SK-N-SH treated with all-trans-retinoic acid at 6 μM for 48 hours (cell line): ENCODE data around the gene PDCD1.
"Not testable (repeated sequence)": the region's sequence is repeated elsewhere in the genome, so short reads cannot be mapped to it uniquely, and the experiment has no call there.

ENCODE experiments used
- ATAC-seq: fragments of 200-7000 bp; cut with Tn5 transposase; 3 replicates; pipeline ENCODE4 v1.9.1; 2020; ENCODE audit warnings: mild to moderate bottlenecking, moderate library complexity
- ARNTL ChIP-seq: fragments of 450-650 bp; formaldehyde crosslinking; IDR thresholded peaks from 2 replicates; pipeline ENCODE4 v1.5.0; 2020; ENCODE audit warnings: low read depth, mild to moderate bottlenecking, moderate library complexity, borderline replicate concordance
- CREB5 ChIP-seq: fragments of 250-450 bp; sonication (Bioruptor Pico); IDR thresholded peaks from 2 replicates; pipeline ENCODE4 v1.5.1; 2020; ENCODE audit warnings: low read depth, mild to moderate bottlenecking, moderate library complexity
- ESRRG ChIP-seq: fragments of 250-450 bp; sonication (Bioruptor Pico); IDR thresholded peaks from 2 replicates; pipeline ENCODE4 v1.6.1; 2021; ENCODE audit warnings: mild to moderate bottlenecking
- GLIS3 ChIP-seq: fragments of 250-450 bp; sonication (Bioruptor Pico); IDR thresholded peaks from 2 replicates; pipeline ENCODE4 v1.5.0; 2020; ENCODE audit warnings: mild to moderate bottlenecking, moderate library complexity
- ISL1 ChIP-seq: fragments of 250-450 bp; sonication (Bioruptor Pico); IDR thresholded peaks from 2 replicates; pipeline ENCODE4 v2.1.2; 2022; ENCODE audit warnings: mild to moderate bottlenecking, moderate library complexity
- POU6F1 ChIP-seq: fragments of 250-450 bp; sonication (Bioruptor Pico); IDR thresholded peaks from 2 replicates; pipeline ENCODE4 v1.8.0; 2021; ENCODE audit warnings: low read depth, mild to moderate bottlenecking, moderate library complexity, borderline replicate concordance
- PPARA ChIP-seq: fragments of 250-450 bp; sonication (Bioruptor Pico); IDR thresholded peaks from 2 replicates; pipeline ENCODE4 v1.5.0; 2020; ENCODE audit warnings: mild to moderate bottlenecking, borderline replicate concordance
- RARB ChIP-seq: fragments of 250-450 bp; sonication (Bioruptor Pico); IDR thresholded peaks from 2 replicates; pipeline ENCODE4 v1.8.0; 2021; ENCODE audit warnings: mild to moderate bottlenecking, moderate library complexity
- SNAI2 ChIP-seq: fragments of 250-450 bp; sonication (Bioruptor Pico); IDR thresholded peaks from 2 replicates; pipeline ENCODE4 v1.5.0; 2020; ENCODE audit warnings: mild to moderate bottlenecking, moderate library complexity
- TCF4 ChIP-seq: fragments of 250-450 bp; sonication (Bioruptor Pico); IDR thresholded peaks from 2 replicates; pipeline ENCODE4 v1.8.0; 2021; ENCODE audit warnings: mild to moderate bottlenecking, moderate library complexity, borderline replicate concordance
- TOX ChIP-seq: fragments of 250-450 bp; sonication (Bioruptor Pico); IDR thresholded peaks from 2 replicates; pipeline ENCODE4 v1.8.0; 2021; ENCODE audit warnings: mild to moderate bottlenecking, moderate library complexity, borderline replicate concordance
- TSHZ2 ChIP-seq: fragments of 250-450 bp; sonication (Bioruptor Pico); IDR thresholded peaks from 2 replicates; pipeline ENCODE4 v1.5.0; 2020; ENCODE audit warnings: mild to moderate bottlenecking, moderate library complexity
- ZFP3 ChIP-seq: fragments of 250-450 bp; sonication (Bioruptor Pico); IDR thresholded peaks from 2 replicates; pipeline ENCODE4 v1.5.0; 2020; ENCODE audit warnings: mild to moderate bottlenecking, moderate library complexity
- ZFP30 ChIP-seq: fragments of 450-650 bp; formaldehyde crosslinking; IDR thresholded peaks from 2 replicates; pipeline ENCODE4 v1.5.0; 2022; ENCODE audit warnings: mild to moderate bottlenecking, moderate library complexity
- ZNF70 ChIP-seq: fragments of 450-650 bp; formaldehyde crosslinking; IDR thresholded peaks from 2 replicates; pipeline ENCODE4 v1.5.0; 2020; ENCODE audit warnings: mild to moderate bottlenecking, moderate library complexity
- ZNF8 ChIP-seq: fragments of 450-650 bp; formaldehyde crosslinking; IDR thresholded peaks from 2 replicates; pipeline ENCODE4 v1.5.0; 2020; ENCODE audit warnings: mild to moderate bottlenecking, moderate library complexity
- TF ChIP-seq, protein P1 (sequence below): fragments of 250-450 bp; sonication (Bioruptor Pico); IDR thresholded peaks from 2 replicates; pipeline ENCODE4 v1.8.0; 2020; ENCODE audit warnings: mild to moderate bottlenecking, moderate library complexity, borderline replicate concordance

Gene PDCD1

DNA sequence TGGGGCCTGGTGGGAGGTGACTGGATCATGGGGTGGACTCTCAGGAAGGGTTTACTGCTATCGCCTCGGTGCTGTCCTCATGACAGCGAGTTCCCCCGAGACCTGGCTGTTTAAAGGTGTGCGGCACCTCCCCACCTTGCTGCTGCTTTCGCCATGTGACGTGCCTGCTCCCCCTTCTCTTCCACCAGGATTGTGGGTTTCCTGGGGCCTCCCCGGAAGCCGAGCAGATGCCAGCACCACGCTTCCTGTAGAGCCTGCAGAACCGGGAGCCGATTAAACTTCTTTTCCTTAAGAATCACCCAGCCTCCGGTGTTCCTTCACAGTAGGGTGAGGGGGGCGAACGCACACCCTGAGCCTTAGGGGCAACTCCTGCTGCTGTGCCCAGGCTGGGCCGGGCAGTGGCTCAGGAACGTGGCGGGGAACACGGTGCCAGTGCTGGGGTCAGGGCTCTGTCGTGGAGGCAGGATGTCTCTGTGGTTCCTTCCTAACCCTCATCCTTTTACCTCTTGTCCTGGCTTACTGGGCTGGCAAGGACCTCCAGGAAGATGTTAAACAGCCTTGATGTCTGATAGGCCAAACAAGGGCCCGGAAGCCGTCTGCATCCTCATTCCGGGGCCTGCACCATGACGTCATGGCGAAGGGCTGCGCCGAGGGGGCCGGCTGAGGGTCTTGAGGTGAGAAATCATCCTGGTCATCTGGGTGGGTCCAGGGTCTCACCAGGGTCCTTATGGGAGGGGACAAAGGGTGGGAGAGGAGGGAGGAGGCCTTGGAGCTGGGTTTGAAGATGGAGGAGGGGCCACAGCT is 37.0 kb downstream of the PDCD1 start (continued):
- TF ChIP-seq TSHZ2 (CRISPR knock-in tag): no peak
- TF ChIP-seq ZNF70 (CRISPR knock-in tag): no peak
- no peak for TF ChIP-seq ESRRG (CRISPR knock-in tag)
- no peak for TF ChIP-seq POU6F1
- no peak for TF ChIP-seq PPARA (CRISPR knock-in tag)
- TF ChIP-seq ZFP3 (CRISPR knock-in tag): no peak
- no peak for TF ChIP-seq ZFP30 (CRISPR knock-in tag)
- no peak for TF ChIP-seq TCF4 (CRISPR knock-in tag)
- no peak for TF ChIP-seq GLIS3 (CRISPR knock-in tag)
- TF ChIP-seq, all 23 proteins: peak for 0

- TF ChIP-seq GLIS3 (CRISPR knock-in tag) (no peak), ZFP3 (CRISPR knock-in tag) (no peak)
- TF ChIP-seq, protein P1, sequence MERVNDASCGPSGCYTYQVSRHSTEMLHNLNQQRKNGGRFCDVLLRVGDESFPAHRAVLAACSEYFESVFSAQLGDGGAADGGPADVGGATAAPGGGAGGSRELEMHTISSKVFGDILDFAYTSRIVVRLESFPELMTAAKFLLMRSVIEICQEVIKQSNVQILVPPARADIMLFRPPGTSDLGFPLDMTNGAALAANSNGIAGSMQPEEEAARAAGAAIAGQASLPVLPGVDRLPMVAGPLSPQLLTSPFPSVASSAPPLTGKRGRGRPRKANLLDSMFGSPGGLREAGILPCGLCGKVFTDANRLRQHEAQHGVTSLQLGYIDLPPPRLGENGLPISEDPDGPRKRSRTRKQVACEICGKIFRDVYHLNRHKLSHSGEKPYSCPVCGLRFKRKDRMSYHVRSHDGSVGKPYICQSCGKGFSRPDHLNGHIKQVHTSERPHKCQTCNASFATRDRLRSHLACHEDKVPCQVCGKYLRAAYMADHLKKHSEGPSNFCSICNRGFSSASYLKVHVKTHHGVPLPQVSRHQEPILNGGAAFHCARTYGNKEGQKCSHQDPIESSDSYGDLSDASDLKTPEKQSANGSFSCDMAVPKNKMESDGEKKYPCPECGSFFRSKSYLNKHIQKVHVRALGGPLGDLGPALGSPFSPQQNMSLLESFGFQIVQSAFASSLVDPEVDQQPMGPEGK (CRISPR knock-in tag): no peak
- TF ChIP-seq, all 23 proteins: peak for 0
- no peak for ATAC-seq
Measured at GRCh38 chr2:241820625-241821384, 37.9 kb downstream of the PDCD1 start.

DNA sequence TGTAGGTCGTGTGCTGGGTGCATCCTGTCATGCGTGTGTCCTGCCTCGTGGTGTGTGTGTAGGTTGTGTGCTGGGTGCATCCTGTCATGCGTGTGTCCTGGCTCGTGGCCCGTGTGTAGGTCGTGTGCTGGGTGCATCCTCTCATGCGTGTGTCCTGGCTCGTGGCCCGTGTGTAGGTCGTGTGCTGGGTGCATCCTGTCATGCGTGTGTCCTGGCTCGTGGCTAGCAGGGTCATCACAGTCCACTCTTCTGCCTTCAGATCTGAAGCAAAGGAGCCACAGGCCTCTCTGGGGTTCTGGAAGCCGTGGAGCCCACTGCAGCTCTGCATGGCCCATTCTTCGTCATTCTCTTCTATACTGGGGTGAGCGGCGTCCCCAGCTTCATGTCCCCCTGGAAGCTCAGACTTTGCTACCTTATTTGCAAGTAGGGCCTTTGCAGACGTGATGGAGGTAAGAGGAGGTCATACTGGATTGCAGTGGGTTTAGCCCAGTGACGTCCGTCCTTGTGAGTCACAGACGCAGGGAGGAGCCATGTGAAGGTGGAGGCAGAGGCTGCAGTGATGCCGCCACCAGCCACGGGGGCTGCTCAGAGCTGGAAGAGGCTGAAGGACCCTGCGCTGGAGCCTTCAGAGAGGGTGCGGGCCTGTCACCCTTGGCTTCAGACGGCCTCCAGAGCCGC is 38.6 kb downstream of the PDCD1 start:
- ATAC-seq: not testable (repeated sequence)

GRCh38 chr2:241818943-241819270 is 39.8 kb downstream of the PDCD1 start:
- ATAC-seq: no peak
- TF ChIP-seq TSHZ2 (CRISPR knock-in tag) (no peak), ZFP3 (CRISPR knock-in tag) (no peak), GLIS3 (CRISPR knock-in tag) (no peak), ISL1 (CRISPR knock-in tag) (no peak), SNAI2 (CRISPR knock-in tag) (no peak), ZNF8 (CRISPR knock-in tag) (no peak), ZFP30 (CRISPR knock-in tag) (no peak), CREB5 (CRISPR knock-in tag) (no peak), TCF4 (CRISPR knock-in tag) (no peak), RARB (CRISPR knock-in tag) (no peak), ARNTL (CRISPR knock-in tag) (no peak), TOX (CRISPR knock-in tag) (no peak)
